Measurements from ENCODE around the gene TBC1D32. TPM values are rescaled to one million over a fixed set of nuclear protein-coding genes. Genes with fewer than 3 reads are reported as not detected.

TBC1D32 gene
- total and polyA plus RNA-seq, 2 donors (not counting 3 experiments of a cell fraction or from before 2014, with no cell fraction given), result 2.5 to 4.0 TPM

- POLR2A ChIA-PET, result no interaction called here
- BruUV-seq (replicated peaks), result no TSS peak
These were observed 146.5 kb downstream of the TBC1D32 start for GRCh38 chr6:121187833-121188200.

GRCh38 chr6:121187200-121187832 lies 147.0 kb downstream of the TBC1D32 start:
- no peaks in the 10 kb centered on the region for H3K9me3 ChIP-seq (replicated peaks; ENCODE audit: control insufficient read depth, insufficient read depth, low read length)
- H3K36me3 ChIP-seq (ENCODE audit: control insufficient read depth in 2 of 2, extremely low read depth in 1 of 2, insufficient read depth in 2 of 2, low read length in 2 of 2), result no peaks in the 10 kb centered on the region
- H3K9ac ChIP-seq (replicated peaks; ENCODE audit: extremely low read depth, insufficient read depth, low read length), result no peak overlapping the region
- FAIRE-seq, result no peak
- intact Hi-C loops (cut with micrococcal nuclease), result no loop called here
- no peak for DNase-seq (ENCODE audit: low read depth, low spot score)
- no peaks in the 10 kb centered on the region for H3K79me2 ChIP-seq (ENCODE audit: control insufficient read depth, insufficient read depth, low read length)
- H4K20me1 ChIP-seq (replicated peaks; ENCODE audit: control insufficient read depth, extremely low read depth, insufficient read depth, low read length), result no peaks in the 10 kb centered on the region
- dilution Hi-C loops (cut with MboI; ENCODE audit: extremely low pct_ligation_motif_present, low sequenced_read_pairs), result no loop called here
- H2AFZ ChIP-seq (ENCODE audit: low read depth, low read length), result no peak overlapping the region
- ChIA-PET POLR2A (no interaction called here), CTCF (no interaction called here)
- no peak overlapping the region for H3K4me3 ChIP-seq (replicated peaks in 1 of 3; ENCODE audit: insufficient read depth in 1 of 3, low read depth in 1 of 3, low read length in 3 of 3)
- no peaks in the 10 kb centered on the region for H3K4me1 ChIP-seq (ENCODE audit: control insufficient read depth, extremely low read depth, insufficient read depth, low read length)
- H3K4me2 ChIP-seq (ENCODE audit: insufficient read depth, low read length), result no peak overlapping the region
- no peaks in the 10 kb centered on the region for H3K9me1 ChIP-seq (replicated peaks; ENCODE audit: control insufficient read depth, extremely low read depth, insufficient read depth, low read length)
- H3K27me3 ChIP-seq (ENCODE audit: control insufficient read depth in 2 of 2, insufficient read depth in 2 of 2, low read length in 2 of 2), result no peaks in the 10 kb centered on the region
- no peak overlapping the region for H3K27ac ChIP-seq (ENCODE audit: insufficient read depth, low read depth, low read length)
- no peak for TF ChIP-seq POLR2AphosphoS5 (IDR thresholded peaks at IDR 0.05; ENCODE audit: insufficient read depth, low read depth, low read length)
- no peak for TF ChIP-seq JUN (IDR thresholded peaks at IDR 0.05; ENCODE audit: borderline replicate concordance, insufficient read depth, insufficient read length, low read depth)
- no peak for TF ChIP-seq MYC (IDR thresholded peaks at IDR 0.05; ENCODE audit: low read depth, low read length)
- TF ChIP-seq EZH2 (IDR thresholded peaks at IDR 0.05; ENCODE audit: borderline replicate concordance, low read depth, low read length, severe bottlenecking), result no peak
- no peak for TF ChIP-seq MAX (IDR thresholded peaks at IDR 0.05; ENCODE audit: insufficient read depth, insufficient read length)
- no peak for TF ChIP-seq CTCF (IDR thresholded peaks at IDR 0.05; ENCODE audit: extremely low read depth in 1 of 2, insufficient read depth in 1 of 2, low read depth in 1 of 2, low read length in 2 of 2)
- no peak for TF ChIP-seq FOS (IDR thresholded peaks at IDR 0.05; ENCODE audit: borderline replicate concordance, insufficient read depth, low read length)
- no peak for TF ChIP-seq GATA2 (IDR thresholded peaks at IDR 0.05; ENCODE audit: insufficient read depth, insufficient read length, low read depth, low read length)
- TF ChIP-seq POLR2A (IDR thresholded peaks at IDR 0.05; ENCODE audit: low read depth, low read length), result no peak
- no TSS peak for BruUV-seq (replicated peaks)

More at GRCh38 chr6:121187833-121188200, 146.5 kb downstream of the TBC1D32 start:
- no peaks in the 10 kb centered on the region for H3K79me2 ChIP-seq (ENCODE audit: control insufficient read depth, insufficient read depth, low read length)
- CTCF ChIA-PET, result no interaction called here
- no peaks in the 10 kb centered on the region for H3K27me3 ChIP-seq (ENCODE audit: control insufficient read depth in 2 of 2, insufficient read depth in 2 of 2, low read length in 2 of 2)
- TF ChIP-seq MYC (IDR thresholded peaks at IDR 0.05; ENCODE audit: low read depth, low read length) (no peak), JUN (IDR thresholded peaks at IDR 0.05; ENCODE audit: borderline replicate concordance, insufficient read depth, insufficient read length, low read depth) (no peak), EZH2 (IDR thresholded peaks at IDR 0.05; ENCODE audit: borderline replicate concordance, low read depth, low read length, severe bottlenecking) (no peak)
- no peaks in the 10 kb centered on the region for H4K20me1 ChIP-seq (replicated peaks; ENCODE audit: control insufficient read depth, extremely low read depth, insufficient read depth, low read length)
- intact Hi-C loops (cut with micrococcal nuclease) (no loop called here), dilution Hi-C loops (cut with MboI; ENCODE audit: extremely low pct_ligation_motif_present, low sequenced_read_pairs) (no loop called here)
- no peak overlapping the region for H3K9ac ChIP-seq (replicated peaks; ENCODE audit: extremely low read depth, insufficient read depth, low read length)
- H3K36me3 ChIP-seq (ENCODE audit: control insufficient read depth in 2 of 2, extremely low read depth in 1 of 2, insufficient read depth in 2 of 2, low read length in 2 of 2), result no peaks in the 10 kb centered on the region
- no peak overlapping the region for H3K4me2 ChIP-seq (ENCODE audit: insufficient read depth, low read length)
- FAIRE-seq, result no peak
- no peak overlapping the region for H2AFZ ChIP-seq (ENCODE audit: low read depth, low read length)
- no peak overlapping the region for H3K27ac ChIP-seq (ENCODE audit: insufficient read depth, low read depth, low read length)
- H3K9me3 ChIP-seq (replicated peaks; ENCODE audit: control insufficient read depth, insufficient read depth, low read length), result no peaks in the 10 kb centered on the region
- no peaks in the 10 kb centered on the region for H3K4me1 ChIP-seq (ENCODE audit: control insufficient read depth, extremely low read depth, insufficient read depth, low read length)
- H3K9me1 ChIP-seq (replicated peaks; ENCODE audit: control insufficient read depth, extremely low read depth, insufficient read depth, low read length), result no peaks in the 10 kb centered on the region
- no peak overlapping the region for H3K4me3 ChIP-seq (replicated peaks in 1 of 3; ENCODE audit: insufficient read depth in 1 of 3, low read depth in 1 of 3, low read length in 3 of 3)
- no peak for DNase-seq (ENCODE audit: low read depth, low spot score)

All from endothelial cell of umbilical vein (primary cell).